Left lung (tissue), 10 donors: ENCODE data around the gene RYR3. TPM values are rescaled to one million over a fixed set of nuclear protein-coding genes. Genes with fewer than 3 reads are reported as not detected.

Source experiments
- ATAC-seq: fragments of 200-7000 bp; cut with Tn5 transposase; one replicate; pipeline ENCODE4 v1.9.1; 2020; ENCODE audit warnings: moderate library complexity
- DNase-seq, 4 donors: peaks; one replicate each; pipeline ENCODE4 v3.0.0-alpha.2; 2013 to 2020
- H3K27ac ChIP-seq, 2 donors: fragments of 200-600 bp; sonication (generic) in 1 of 2; one replicate each; pipeline versions ENCODE4 v1.5.0 to v1.8.0; 2020 to 2021
- H3K27me3 ChIP-seq, 2 donors: fragments of 200-600 bp; sonication (generic) in 1 of 2; one replicate each; pipeline versions ENCODE4 v1.5.0 to v1.8.0; 2020 to 2021
- H3K36me3 ChIP-seq, 2 donors: fragments of 200-600 bp; sonication (generic) in 1 of 2; one replicate each; pipeline versions ENCODE4 v1.5.0 to v1.8.0; 2020 to 2021
- H3K4me1 ChIP-seq, 2 donors: fragments of 200-600 bp; one replicate each; pipeline ENCODE4 v1.8.0; 2021
- H3K4me3 ChIP-seq, 2 donors: fragments of 200-600 bp; sonication (generic) in 1 of 2; one replicate each; pipeline versions ENCODE4 v1.5.0 to v1.8.0; 2020 to 2021; ENCODE audit warnings: mild to moderate bottlenecking in 1 of 2
- H3K9me3 ChIP-seq, 2 donors: fragments of 200-600 bp; sonication (generic) in 1 of 2; one replicate each; pipeline versions ENCODE4 v1.5.0 to v1.8.0; 2020 to 2021
- intact Hi-C, 2 donors: fragments of 100-400 bp; cut with DNase I; formaldehyde crosslinking; loops; one replicate each; pipeline versions ENCODE4 v1.11.2 to v1.14.2; 2022
- polyA plus RNA-seq, 6 donors: library from polyadenylated mRNA; unstranded; fragments of 120-200 nt; gene quantifications; one replicate each; pipeline ENCODE4 v1.2.1, GENCODE V29; 2013; ENCODE audit not compliant: insufficient read length in 6 of 6
- total RNA-seq, 2 donors: library from RNA; stranded (reverse); fragmentation: NEBNext Ultra II Directional; extraction: Animal tissue kit (Norgen Biotek cat#: 25700); gene quantifications; one replicate each; pipeline ENCODE4 v1.2.1, GENCODE V29; 2021
- TF ChIP-seq, protein P1 (sequence below), 2 donors: fragments of 200-600 bp; sonication (generic) in 1 of 2; IDR thresholded peaks; one replicate each; pipeline versions ENCODE4 v1.5.0 to v1.8.0; 2021; ENCODE audit warnings: antibody characterized with exemption in 2 of 2
- donor health status: DM: no; HTN: yes; CAD: no.
- donor health status: DM: no; HTN: no; CAD: no.

RYR3 gene
- total and polyA plus RNA-seq, 8 donors = 0.24 to 12.6 (median 8.6) TPM

DNA sequence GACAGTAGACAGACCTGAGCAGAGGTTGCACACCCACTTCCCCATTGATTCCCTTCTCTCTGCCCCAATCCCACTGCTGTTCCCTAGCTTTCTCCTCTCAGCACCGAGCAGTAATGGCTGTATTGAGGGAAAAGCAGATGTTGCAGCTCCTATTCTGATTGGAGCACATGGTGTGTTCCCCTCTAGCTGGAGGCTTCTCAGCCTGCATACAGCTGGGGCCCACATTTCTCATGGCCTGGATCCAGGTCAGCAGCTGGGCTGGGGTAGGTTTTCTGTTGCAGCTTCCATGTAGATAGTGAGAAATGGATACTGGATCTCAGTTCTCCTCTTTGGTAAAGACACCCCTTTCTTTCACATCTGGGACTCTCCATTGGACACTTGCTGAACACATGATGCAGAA is 50.1 kb downstream of the RYR3 start:
- H3K27me3 ChIP-seq = no peaks in the 10 kb centered on the region

DNA sequence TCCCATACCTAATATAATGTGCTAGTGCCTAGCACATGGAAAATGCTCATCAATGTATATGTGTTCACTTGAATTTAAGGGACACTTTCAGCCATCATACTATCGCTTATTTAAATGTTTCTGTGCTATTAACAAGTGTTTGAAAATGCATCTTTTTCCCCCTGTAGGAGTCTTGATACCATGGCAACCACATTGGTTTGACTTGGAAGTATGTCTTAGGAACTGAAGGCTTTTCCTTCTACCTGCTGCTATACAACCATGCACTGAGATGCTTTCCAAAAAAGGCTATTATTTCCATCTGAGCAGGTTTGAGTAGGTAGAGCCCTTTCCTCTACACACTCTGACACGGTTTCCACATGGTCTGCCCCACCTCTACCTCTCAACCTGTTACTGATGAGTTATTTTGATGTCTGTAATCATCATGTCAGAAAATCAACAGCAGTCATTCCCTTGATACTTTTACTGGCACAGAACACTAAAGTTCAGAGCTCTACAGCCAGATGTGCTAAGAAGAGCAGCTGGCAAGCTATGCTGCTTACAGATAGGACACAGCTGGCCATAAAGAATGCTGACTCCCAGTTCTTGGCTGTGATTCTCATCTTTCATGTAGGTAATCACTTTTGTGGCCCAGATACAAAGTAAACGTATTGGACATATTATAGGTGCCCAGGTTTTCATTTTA is 59.3 kb downstream of the RYR3 start:
- Histone ChIP-seq H3K27ac (no peak overlapping the region), H3K36me3 (no peaks in the 10 kb centered on the region), H3K9me3 (no peaks in the 10 kb centered on the region), H3K27me3 (no peaks in the 10 kb centered on the region), H3K4me1 (no peaks in the 10 kb centered on the region), H3K4me3 (no peak overlapping the region)
- intact Hi-C loops = no loop called here
- ATAC-seq (no peak), DNase-seq (no peak)
- TF ChIP-seq, protein P1, sequence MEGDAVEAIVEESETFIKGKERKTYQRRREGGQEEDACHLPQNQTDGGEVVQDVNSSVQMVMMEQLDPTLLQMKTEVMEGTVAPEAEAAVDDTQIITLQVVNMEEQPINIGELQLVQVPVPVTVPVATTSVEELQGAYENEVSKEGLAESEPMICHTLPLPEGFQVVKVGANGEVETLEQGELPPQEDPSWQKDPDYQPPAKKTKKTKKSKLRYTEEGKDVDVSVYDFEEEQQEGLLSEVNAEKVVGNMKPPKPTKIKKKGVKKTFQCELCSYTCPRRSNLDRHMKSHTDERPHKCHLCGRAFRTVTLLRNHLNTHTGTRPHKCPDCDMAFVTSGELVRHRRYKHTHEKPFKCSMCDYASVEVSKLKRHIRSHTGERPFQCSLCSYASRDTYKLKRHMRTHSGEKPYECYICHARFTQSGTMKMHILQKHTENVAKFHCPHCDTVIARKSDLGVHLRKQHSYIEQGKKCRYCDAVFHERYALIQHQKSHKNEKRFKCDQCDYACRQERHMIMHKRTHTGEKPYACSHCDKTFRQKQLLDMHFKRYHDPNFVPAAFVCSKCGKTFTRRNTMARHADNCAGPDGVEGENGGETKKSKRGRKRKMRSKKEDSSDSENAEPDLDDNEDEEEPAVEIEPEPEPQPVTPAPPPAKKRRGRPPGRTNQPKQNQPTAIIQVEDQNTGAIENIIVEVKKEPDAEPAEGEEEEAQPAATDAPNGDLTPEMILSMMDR (IDR thresholded peaks at IDR 0.05) = no peak

More for the DNA sequence above, 50.1 kb downstream of the RYR3 start:
- H3K36me3 ChIP-seq = no peaks in the 10 kb centered on the region
- no peak overlapping the region for H3K4me3 ChIP-seq
- TF ChIP-seq, protein P1 (IDR thresholded peaks at IDR 0.05) = no peak
- H3K4me1 ChIP-seq = no peaks in the 10 kb centered on the region
- ATAC-seq (no peak), DNase-seq (peak in 1 of 4 donors; percentile 45)
- H3K27ac ChIP-seq = no peak overlapping the region
- intact Hi-C loops = no loop called here
- H3K9me3 ChIP-seq = no peaks in the 10 kb centered on the region

DNA sequence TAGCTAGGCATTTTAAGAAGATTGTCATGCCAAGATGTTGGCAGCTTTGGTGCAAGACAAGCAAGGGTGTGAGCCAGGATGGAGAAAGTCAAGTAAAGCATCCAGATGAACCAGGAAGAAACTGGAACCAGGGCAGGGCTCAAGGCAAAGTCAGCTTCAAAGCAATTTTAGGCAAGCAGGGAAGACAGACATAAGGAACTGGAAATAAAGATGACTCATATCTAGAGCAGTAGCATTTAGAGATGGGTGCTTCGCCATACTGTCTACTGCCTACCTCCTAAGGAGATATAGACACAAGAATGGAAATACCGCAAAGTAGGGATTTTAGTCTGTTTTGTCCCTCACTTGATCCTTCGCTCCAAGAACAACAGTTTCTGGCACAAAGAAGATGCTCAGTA is 59.9 kb downstream of the RYR3 start:
- TF ChIP-seq, protein P1 (IDR thresholded peaks at IDR 0.05) = no peak
- ATAC-seq (no peak), DNase-seq (no peak)
- Histone ChIP-seq H3K4me1 (no peaks in the 10 kb centered on the region), H3K4me3 (no peak overlapping the region), H3K36me3 (no peaks in the 10 kb centered on the region), H3K27me3 (no peaks in the 10 kb centered on the region), H3K9me3 (no peaks in the 10 kb centered on the region), H3K27ac (no peak overlapping the region)
- intact Hi-C loops = no loop called here

DNA sequence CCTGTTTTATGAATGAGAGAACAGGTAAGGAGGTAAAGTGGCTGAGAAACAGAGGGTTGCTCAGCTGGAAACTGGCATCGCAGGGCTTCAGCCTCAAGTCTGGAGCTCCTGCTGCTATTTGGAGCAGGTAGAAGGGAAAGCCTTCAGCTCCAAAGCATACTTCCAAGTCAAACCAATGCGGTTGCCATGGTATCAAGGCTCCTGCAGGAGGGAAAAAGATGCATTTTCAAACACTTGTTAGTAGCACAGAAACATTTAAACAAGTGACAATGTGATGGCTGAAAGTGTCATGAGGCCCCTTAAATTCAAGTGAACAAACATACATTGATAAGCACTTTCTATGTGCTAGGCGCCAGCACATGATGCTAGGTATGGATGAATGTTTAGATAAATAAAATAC is 60.4 kb downstream of the RYR3 start:
- intact Hi-C loops = no loop called here

DNA sequence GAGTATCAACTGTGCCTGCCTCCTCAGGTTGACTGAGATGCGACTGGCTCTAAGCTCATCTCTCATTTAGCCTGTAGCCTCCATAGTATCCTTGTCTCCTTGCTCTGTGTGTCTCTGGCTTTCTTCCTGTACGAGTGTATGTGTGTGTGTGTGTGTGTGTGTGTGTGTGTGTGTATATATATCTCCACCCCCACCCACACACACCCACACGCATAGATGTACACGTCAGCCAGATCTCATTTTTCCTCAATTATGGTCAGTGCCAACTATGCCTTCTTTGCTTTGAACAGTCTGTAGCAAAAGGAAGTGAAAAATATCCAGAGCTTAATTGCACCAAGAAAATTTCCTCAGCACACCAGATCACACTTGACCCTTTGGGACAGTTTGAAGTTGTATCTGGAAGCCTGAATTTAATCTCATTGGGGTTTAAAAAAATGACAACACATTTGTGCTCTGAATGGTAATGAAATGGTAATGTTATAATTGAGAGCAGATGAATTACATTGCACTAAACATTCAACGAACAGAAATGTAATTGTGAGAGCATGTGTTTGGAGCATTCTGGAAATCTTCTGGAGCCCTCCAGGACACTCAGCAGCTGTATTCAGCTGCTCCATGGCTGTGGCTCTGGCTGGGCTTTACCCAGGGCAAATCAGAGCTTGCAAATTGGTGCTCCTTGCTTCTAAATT is 63.6 kb downstream of the RYR3 start:
- no peaks in the 10 kb centered on the region for H3K27me3 ChIP-seq
- TF ChIP-seq, protein P1 (IDR thresholded peaks at IDR 0.05) = no peak
- DNase-seq = peak in 2 of 4 donors; percentile 46 to 54
- H3K9me3 ChIP-seq = no peaks in the 10 kb centered on the region
- no peak overlapping the region for H3K27ac ChIP-seq
- H3K4me1 ChIP-seq = no peaks in the 10 kb centered on the region
- intact Hi-C loops = no loop called here
- no peak overlapping the region for H3K4me3 ChIP-seq
- no peak for ATAC-seq
- no peaks in the 10 kb centered on the region for H3K36me3 ChIP-seq

More for the DNA sequence above, 60.4 kb downstream of the RYR3 start:
- no peaks in the 10 kb centered on the region for H3K4me1 ChIP-seq
- no peak overlapping the region for H3K4me3 ChIP-seq
- H3K36me3 ChIP-seq = no peaks in the 10 kb centered on the region
- TF ChIP-seq, protein P1 (IDR thresholded peaks at IDR 0.05) = no peak
- H3K27ac ChIP-seq = no peak overlapping the region
- no peaks in the 10 kb centered on the region for H3K27me3 ChIP-seq
- H3K9me3 ChIP-seq = no peaks in the 10 kb centered on the region
- ATAC-seq (no peak), DNase-seq (no peak)
